CD4-positive, alpha-beta T cell treated with Interleukin-6 for 4 hours (primary cell): ENCODE results near the gene ANKRD23.
"Not testable (repeated sequence)": the region's sequence is repeated elsewhere in the genome, so short reads cannot be mapped to it uniquely, and the experiment has no call there.

Experiments
- DNase-seq: peaks from one replicate; pipeline ENCODE4 v3.0.0-alpha.2; 2020; ENCODE audit warnings: mixed read lengths

Gene ANKRD23

GRCh38 chr2:96813656-96814055 is 30.2 kb downstream of the ANKRD23 start:
- DNase-seq, result no peak

DNA sequence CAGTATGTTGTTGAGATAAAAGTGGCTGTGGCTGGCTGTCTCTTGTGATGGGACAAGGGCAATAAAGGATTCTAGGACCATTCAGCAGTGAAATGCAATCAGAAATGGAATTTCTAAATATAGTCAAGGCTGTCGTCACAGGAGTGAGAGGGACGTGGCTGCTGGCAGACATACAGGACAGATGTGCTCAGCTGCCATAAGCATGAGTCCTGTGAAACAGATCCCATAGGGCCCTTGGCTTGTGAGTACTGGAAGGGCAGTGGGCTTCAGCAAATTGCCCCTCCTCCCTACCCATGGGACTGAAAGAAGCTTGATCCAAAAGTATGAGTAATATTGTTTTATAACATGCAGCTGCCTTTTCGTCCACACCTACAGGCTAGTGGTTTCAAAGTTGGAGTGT is 31.9 kb downstream of the ANKRD23 start:
- no peak for DNase-seq

- no peak for DNase-seq
Measured at GRCh38 chr2:96810783-96811192, 33.0 kb downstream of the ANKRD23 start.

GRCh38 chr2:96809951-96810782 is 33.7 kb downstream of the ANKRD23 start:
- DNase-seq, result no peak

- DNase-seq, result no peak
Measured at GRCh38 chr2:96809216-96809882, 34.5 kb downstream of the ANKRD23 start.

DNA sequence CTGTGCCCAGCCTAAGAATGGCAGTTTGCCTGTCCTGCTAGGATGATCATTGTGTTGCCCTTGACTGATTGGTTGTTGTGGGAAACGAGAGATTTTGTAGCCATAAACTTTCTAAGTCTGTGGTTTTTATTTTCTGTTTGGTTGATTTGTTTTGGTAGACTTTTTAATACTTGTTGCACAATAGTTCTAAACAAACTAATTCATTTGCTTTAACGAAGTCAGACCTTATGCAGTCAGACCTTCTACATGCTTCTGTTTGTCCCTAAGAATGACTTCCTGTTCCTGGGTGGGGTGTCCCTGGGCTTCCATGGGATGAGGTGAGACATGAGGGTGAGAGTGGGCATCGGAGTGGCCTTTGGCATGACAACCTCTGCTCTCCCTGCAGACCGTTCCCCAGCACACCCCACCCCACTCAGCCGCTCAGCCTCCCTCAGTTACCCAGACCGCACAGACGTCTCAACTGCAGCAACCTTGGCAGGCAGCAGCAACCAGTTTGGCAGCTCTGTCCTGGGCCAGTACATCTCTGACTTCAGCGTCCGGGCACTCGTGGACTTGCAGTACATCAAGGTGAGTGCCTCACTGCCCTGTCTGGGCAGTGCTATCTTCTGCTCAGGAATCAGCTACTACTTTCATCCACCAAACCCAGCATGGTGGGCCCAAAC is 35.5 kb downstream of the ANKRD23 start:
- no peak for DNase-seq

GRCh38 chr2:96807127-96807471 is 36.7 kb downstream of the ANKRD23 start:
- no peak for DNase-seq

- DNase-seq, result peak; percentile 69
Measured at GRCh38 chr2:96806468-96807126, 37.2 kb downstream of the ANKRD23 start.

- not testable (repeated sequence) for DNase-seq
Measured at GRCh38 chr2:96805946-96806345, 37.9 kb downstream of the ANKRD23 start.

GRCh38 chr2:96804986-96805385 is 38.8 kb downstream of the ANKRD23 start:
- no peak for DNase-seq

- no peak for DNase-seq
Measured at GRCh38 chr2:96802721-96803120, 41.1 kb downstream of the ANKRD23 start.

DNA sequence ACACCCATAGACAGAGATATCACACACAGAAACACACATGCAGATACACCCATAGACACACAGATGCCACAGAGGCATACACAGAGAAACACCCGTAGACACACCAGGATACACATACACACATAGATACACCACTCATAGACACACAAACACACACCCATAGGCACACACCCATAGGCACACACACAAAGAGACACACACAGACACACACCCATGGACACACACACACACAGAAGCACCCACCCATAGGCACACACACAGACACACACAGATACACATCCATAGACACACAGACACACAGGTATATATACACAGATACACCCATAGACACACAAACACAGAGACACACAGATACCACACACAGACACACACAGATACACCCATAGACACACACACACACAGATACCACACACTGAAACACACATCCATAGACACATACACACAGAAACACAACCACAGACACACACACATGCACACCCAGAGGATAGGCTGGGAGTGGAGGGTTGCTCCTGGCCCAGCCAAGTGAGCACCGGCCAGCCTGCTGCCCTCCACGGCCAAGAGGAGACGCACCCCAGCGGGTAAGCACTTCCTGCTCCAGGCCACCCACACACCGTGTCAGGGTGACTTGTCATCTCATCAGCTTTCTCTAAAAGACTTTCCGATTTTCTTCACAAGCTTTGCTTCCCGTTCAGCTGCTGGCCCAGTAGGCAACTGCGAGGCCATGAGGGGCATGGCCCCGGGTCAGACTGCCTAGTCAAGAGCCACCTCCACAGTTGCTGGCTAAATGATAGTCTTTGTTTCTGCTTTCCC is 41.8 kb downstream of the ANKRD23 start:
- DNase-seq, result peak; percentile 47

DNA sequence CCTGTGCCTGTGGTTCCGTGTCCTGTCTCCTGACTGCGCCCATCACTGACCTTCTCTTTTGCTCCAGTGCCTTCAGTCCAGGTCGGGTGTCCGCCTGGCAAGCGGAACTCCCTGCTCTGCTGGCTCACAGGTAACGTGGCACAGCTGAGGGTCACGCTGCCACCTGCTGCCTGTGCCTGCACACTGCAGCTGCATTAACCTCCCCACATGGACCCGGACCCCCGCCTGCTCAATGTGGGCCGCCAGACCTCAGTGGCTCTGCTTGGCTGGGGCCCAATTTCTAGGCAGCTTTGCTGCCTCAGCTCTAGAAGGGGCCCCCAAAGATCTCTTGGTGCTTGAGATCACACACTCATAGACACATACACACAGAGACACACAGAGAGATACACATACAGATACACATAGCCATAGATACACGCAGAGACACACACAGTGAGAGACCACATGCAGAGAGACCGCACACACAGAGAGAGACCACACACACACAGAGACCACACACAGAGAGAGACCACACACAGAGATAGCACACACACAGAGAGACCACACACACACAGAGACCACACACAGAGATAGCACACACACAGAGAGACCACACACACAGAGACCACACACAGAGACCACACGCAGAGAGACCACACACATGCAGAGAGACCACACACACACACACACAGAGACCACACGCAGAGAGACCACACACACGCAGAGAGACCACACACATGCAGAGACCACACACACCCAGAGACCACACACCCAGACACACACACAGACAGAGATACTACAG is 42.6 kb downstream of the ANKRD23 start:
- DNase-seq, result peak; percentile 78

DNA sequence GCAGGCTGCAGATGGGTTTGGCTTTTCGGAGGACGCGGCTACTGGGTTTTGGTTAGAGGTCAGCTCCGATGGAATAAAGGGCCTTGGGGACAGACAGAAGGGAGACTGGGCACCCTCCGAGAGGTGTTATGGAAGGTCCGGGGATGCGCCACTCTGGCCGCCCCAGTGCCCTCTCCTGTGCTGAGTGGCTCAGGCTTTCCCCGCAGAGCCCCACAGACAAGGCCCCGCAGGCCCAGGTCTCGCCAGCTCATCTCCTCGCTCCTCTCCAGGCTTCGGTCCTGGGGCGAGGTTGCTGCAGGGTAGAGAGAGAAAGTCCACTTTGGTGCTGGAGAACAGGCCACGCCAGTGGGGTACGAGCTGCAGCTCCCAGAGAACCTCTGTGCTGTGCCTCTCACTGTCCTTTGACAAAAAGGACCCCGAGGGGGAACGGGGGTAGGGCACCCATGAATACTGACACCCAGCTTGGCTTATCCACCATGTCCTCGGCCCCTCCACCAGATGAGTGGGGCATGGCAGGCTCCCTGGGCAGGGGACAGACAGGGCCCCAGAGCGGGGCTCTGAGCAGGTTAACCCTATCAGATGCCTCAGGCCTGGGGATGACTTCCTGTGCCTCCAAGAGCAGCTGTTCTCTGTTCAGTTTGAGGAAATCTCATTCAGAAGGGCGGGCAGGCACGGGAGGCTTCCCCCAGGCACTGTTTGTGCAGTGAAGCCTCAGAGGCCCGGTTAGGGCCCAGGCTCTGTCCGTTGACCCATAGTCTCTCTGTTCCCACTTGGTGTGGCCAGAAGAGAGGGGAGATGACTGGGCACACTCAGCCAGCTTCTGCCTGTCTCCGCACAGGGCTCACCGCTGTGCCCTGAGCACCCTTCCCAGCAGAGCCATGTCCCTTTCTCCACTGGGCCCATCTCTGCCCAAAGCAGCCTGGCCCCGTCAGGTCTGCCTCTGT is 43.5 kb downstream of the ANKRD23 start:
- DNase-seq, result no peak

GRCh38 chr2:96799623-96799935 is 44.2 kb downstream of the ANKRD23 start:
- DNase-seq, result no peak

DNA sequence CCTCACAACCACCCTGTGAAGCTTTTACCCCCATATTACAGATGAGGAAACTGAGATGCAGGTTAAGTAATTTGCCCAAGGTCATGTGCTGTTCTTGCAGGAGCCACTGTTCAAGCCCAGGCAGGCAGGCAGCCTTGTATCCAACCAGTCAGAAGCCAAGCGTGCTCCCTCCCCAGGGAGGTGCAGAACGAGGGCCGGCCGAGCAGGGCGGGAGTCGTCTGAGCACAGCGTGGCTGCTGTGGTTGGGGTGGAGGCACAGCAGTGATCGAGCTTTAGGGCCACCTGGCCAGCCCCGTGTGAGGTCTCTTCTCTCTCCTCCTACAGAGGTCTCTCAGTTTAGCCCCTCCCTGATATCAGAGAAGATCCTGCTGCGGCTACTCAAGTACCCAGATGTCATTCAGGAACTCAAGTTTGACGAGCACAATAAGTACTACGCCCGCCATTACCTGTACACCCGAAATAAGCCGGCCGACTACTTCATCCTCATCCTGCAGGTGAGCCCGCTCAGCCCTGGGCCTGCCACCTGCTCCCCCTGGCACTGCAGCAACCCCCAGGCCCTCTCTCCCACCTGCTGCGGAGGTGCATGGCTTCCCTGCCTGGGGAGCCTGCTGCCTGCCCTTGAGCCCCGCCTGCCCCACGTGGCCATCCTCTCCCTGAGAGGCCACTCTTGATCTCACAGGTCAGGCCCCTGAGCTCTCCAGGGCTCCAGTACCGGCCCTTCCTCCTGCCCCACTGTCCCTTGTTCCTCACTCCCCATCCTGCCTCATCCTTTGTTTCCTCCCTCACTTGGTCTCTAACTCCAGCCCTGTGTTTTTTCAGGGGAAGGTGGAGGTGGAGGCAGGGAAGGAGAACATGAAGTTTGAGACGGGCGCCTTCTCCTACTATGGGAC is 44.8 kb downstream of the ANKRD23 start:
- DNase-seq, result no peak

GRCh38 chr2:96797066-96797625 is 46.7 kb downstream of the ANKRD23 start:
- no peak for DNase-seq

DNA sequence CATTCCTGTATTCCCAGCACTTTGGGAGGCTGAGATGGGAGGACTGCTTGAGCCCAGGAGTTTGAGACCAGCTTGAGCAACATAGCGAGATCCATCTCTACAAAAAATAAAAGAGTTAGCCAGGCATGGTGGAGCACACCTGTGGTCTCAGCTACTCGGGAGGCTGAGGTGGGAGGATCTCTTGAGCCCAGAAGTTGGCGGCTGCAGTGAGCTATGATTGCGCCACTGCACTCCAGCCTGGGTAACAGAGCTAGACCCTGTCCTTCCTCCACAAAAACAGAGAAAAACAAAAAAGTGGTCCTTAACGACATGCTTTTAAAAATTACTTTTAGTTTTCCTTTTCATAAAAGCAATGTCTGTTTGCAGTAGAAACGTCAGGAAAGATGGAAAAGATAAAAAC is 47.3 kb downstream of the ANKRD23 start:
- not testable (repeated sequence) for DNase-seq

- DNase-seq, result no peak
Measured at GRCh38 chr2:96795076-96795475, 48.7 kb downstream of the ANKRD23 start.
